Measurements from ENCODE around the gene ASIC4. TPM values are rescaled to one million over a fixed set of nuclear protein-coding genes. Genes with fewer than 3 reads are reported as not detected.

Gene ASIC4
- total RNA-seq, 1 experiment from 2014 or later: 0.21 TPM

DNA sequence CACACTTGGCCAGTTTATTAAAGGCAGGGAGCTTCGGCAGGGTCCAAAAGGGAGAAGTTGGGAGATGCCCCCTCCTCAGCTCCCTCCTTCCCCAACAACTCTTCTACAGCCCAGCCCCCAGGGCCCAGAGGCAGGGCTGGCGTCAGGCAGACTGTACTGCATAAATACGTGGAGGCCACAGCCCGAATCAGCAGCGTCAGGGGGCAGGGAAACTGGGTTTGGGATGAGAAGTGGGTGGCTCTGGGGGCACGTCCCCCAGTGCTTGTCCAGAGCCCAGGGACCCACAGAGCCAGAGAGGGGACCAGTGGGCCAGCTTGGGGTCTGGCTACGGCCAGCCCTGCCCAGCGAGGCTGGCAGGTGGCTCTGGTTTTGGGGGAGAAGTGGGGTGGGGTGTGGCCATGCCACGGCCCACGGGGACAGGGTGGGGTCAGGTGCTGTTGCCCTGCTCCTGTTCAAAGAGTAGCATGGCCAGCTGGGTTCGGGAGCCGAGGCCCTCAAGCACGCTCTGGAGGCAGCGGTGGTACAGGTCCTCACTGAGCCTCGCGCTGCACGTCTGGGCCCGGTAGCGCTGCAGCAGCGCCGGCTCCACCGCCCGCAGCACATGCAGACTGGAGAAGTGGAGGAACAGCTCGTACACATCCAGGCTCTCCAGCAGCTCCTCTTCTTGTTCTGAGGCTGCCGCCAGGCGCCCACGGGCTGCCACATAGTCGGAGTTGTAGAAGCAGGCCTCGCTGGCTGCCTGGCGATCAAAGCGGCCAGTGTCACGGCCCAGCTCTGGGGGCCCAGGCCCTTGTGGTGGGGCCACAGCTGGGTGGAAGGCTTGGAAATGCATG is 24.9 kb downstream of the ASIC4 start:
- Histone ChIP-seq H3K36me3 (ENCODE audit: control insufficient read depth, insufficient read depth, low read length) (0 out of 2 replicates have a peak, but pooled peaks cover 2% of the 10 kb centered on the region), H3K27ac (ENCODE audit: low read length) (no peak overlapping the region), H3K9me3 (ENCODE audit: control insufficient read depth, insufficient read depth, low read depth, low read length) (no peaks in the 10 kb centered on the region), H3K4me3 (ENCODE audit: low read depth in 2 of 2, low read length in 2 of 2) (no peak overlapping the region), H3K27me3 (ENCODE audit: control insufficient read depth, insufficient read depth, low read length) (no peaks in the 10 kb centered on the region), H3K4me1 (ENCODE audit: control insufficient read depth, insufficient read depth, low read length) (peaks cover 9% of the 10 kb centered on the region; the same call in 1 of the 2 replicates)
- ChIA-PET CTCF (interaction anchor here (0.8 kb wide), 1 partner anchor 32 kb away, joined by 3 read pairs; no protein-coding TSS in a partner anchor), POLR2A (interaction anchor here (0.9 kb wide), 1 partner anchor 99 kb away, joined by 3 read pairs; no protein-coding TSS in a partner anchor)
- intact Hi-C loops (cut with micrococcal nuclease; ENCODE audit: unreplicated experiment) (loop anchor here (1.0 kb wide), 1 partner anchor 103 kb away; no protein-coding TSS in a partner anchor), in situ Hi-C loops (cut with HindIII; ENCODE audit: low pct_unique_long_range_greater_than_20kb, low sequenced_read_pairs) (no loop called here)
- ATAC-seq (no peak), DNase-seq (ENCODE audit: low read depth, low spot score) (no peak)
- TF ChIP-seq SIN3A (IDR thresholded peaks at IDR 0.05; ENCODE audit: borderline replicate concordance, insufficient read depth, low read depth, low read length) (no peak), POLR2AphosphoS5 (IDR thresholded peaks at IDR 0.05; ENCODE audit: low read depth, low read length) (no peak), TCF7L2 (IDR thresholded peaks at IDR 0.05; ENCODE audit: low read depth, low read length) (no peak)
- TF ChIP-seq, protein P1, sequence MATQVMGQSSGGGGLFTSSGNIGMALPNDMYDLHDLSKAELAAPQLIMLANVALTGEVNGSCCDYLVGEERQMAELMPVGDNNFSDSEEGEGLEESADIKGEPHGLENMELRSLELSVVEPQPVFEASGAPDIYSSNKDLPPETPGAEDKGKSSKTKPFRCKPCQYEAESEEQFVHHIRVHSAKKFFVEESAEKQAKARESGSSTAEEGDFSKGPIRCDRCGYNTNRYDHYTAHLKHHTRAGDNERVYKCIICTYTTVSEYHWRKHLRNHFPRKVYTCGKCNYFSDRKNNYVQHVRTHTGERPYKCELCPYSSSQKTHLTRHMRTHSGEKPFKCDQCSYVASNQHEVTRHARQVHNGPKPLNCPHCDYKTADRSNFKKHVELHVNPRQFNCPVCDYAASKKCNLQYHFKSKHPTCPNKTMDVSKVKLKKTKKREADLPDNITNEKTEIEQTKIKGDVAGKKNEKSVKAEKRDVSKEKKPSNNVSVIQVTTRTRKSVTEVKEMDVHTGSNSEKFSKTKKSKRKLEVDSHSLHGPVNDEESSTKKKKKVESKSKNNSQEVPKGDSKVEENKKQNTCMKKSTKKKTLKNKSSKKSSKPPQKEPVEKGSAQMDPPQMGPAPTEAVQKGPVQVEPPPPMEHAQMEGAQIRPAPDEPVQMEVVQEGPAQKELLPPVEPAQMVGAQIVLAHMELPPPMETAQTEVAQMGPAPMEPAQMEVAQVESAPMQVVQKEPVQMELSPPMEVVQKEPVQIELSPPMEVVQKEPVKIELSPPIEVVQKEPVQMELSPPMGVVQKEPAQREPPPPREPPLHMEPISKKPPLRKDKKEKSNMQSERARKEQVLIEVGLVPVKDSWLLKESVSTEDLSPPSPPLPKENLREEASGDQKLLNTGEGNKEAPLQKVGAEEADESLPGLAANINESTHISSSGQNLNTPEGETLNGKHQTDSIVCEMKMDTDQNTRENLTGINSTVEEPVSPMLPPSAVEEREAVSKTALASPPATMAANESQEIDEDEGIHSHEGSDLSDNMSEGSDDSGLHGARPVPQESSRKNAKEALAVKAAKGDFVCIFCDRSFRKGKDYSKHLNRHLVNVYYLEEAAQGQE (IDR thresholded peaks at IDR 0.05; ENCODE audit: insufficient read depth in 1 of 2, low read depth in 2 of 2, low read length in 1 of 2): no peak
- TF ChIP-seq, protein P2, sequence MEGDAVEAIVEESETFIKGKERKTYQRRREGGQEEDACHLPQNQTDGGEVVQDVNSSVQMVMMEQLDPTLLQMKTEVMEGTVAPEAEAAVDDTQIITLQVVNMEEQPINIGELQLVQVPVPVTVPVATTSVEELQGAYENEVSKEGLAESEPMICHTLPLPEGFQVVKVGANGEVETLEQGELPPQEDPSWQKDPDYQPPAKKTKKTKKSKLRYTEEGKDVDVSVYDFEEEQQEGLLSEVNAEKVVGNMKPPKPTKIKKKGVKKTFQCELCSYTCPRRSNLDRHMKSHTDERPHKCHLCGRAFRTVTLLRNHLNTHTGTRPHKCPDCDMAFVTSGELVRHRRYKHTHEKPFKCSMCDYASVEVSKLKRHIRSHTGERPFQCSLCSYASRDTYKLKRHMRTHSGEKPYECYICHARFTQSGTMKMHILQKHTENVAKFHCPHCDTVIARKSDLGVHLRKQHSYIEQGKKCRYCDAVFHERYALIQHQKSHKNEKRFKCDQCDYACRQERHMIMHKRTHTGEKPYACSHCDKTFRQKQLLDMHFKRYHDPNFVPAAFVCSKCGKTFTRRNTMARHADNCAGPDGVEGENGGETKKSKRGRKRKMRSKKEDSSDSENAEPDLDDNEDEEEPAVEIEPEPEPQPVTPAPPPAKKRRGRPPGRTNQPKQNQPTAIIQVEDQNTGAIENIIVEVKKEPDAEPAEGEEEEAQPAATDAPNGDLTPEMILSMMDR (IDR thresholded peaks at IDR 0.05): no peak
- BruUV-seq (replicated peaks): no TSS peak

DNA sequence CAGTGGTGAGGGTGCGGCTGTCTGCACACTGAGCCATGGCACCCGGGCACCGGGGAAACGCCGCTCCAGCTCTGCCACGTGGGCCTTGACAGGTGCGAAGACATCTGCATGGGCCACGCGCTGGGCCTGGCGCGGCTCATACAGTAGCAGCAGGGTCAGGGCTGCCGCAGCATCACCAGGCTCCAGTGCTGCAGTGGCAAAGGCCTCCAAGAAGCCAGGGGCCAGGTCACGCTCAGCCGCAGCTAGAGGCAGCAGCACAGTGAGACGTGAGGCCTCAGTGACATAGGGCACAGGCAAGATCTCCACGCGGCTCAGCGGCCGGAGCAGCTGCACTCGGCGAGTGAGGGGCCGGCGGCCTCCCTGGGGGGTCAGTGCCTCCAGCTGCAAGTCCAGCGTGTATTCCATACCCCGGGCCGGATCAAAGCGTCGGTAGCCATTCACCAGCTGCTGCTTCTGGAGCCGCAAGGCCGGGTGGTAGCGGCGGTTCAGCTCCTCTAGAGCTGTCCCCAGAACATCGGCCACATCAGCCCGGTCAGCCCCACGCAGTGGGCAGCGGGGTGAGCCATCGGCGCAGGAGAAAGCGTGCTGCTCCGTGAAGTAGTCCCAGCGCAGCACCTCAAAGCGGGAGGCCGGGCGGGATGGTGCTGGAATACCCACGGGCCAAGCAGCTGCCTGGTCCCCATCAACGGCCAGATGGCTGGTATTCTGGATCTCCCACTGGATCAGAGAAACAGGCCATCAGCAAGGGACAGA is 25.8 kb downstream of the ASIC4 start:
- Histone ChIP-seq H3K36me3 (ENCODE audit: control insufficient read depth, insufficient read depth, low read length) (0 out of 2 replicates have a peak, but pooled peaks cover 2% of the 10 kb centered on the region), H3K4me3 (ENCODE audit: low read depth in 2 of 2, low read length in 2 of 2) (no peak overlapping the region), H3K4me1 (ENCODE audit: control insufficient read depth, insufficient read depth, low read length) (peaks cover 9% of the 10 kb centered on the region; the same call in 1 of the 2 replicates), H3K27ac (ENCODE audit: low read length) (no peak overlapping the region), H3K27me3 (ENCODE audit: control insufficient read depth, insufficient read depth, low read length) (no peaks in the 10 kb centered on the region), H3K9me3 (ENCODE audit: control insufficient read depth, insufficient read depth, low read depth, low read length) (no peaks in the 10 kb centered on the region)
- no TSS peak for BruUV-seq (replicated peaks)
- in situ Hi-C loops (cut with HindIII; ENCODE audit: low pct_unique_long_range_greater_than_20kb, low sequenced_read_pairs): no loop called here
- TF ChIP-seq POLR2AphosphoS5 (IDR thresholded peaks at IDR 0.05; ENCODE audit: low read depth, low read length): no peak
- TF ChIP-seq, protein P2 (IDR thresholded peaks at IDR 0.05): no peak
- TF ChIP-seq, protein P1 (IDR thresholded peaks at IDR 0.05; ENCODE audit: insufficient read depth in 1 of 2, low read depth in 2 of 2, low read length in 1 of 2): no peak
- no peak for TF ChIP-seq SIN3A (IDR thresholded peaks at IDR 0.05; ENCODE audit: borderline replicate concordance, insufficient read depth, low read depth, low read length)
- no peak for TF ChIP-seq TCF7L2 (IDR thresholded peaks at IDR 0.05; ENCODE audit: low read depth, low read length)
- ChIA-PET CTCF (interaction anchor here (1.0 to 1.3 kb wide), 2 partner anchors 103 to 149 kb away, joined by 3 to 4 read pairs; no protein-coding TSS in a partner anchor), POLR2A (interaction anchor here (0.6 to 0.9 kb wide), 2 partner anchors 98 kb away, joined by 3 to 6 read pairs; no protein-coding TSS in a partner anchor)
- intact Hi-C loops (cut with micrococcal nuclease; ENCODE audit: unreplicated experiment): loop anchor here (5.0 kb wide), 1 partner anchor 87 kb away; the partner anchor contains the start of gene SLC4A3
- no peak for DNase-seq (ENCODE audit: low read depth, low spot score)
- no peak for ATAC-seq
